Duodenal mucosa (tissue), 2 donors: ENCODE measurements around the gene LUZP1.
"Not testable (repeated sequence)": the region's sequence is repeated elsewhere in the genome, so short reads cannot be mapped to it uniquely, and the experiment has no call there.

Experiments used
- H3K27ac ChIP-seq: one replicate; pipeline ENCODE4 v1.7.0; 2013; ENCODE audit warnings: low read depth, low read length
- H3K27me3 ChIP-seq, 2 donors: one replicate each; pipeline ENCODE4 v1.7.0; 2013; ENCODE audit warnings: low read length in 2 of 2, control low read depth in 1 of 2; ENCODE audit not compliant: insufficient read depth in 2 of 2, control insufficient read depth in 1 of 2
- H3K36me3 ChIP-seq, 2 donors: one replicate each; pipeline ENCODE4 v1.7.0; 2013; ENCODE audit warnings: low read length in 2 of 2, control low read depth in 1 of 2; ENCODE audit not compliant: insufficient read depth in 2 of 2, control insufficient read depth in 1 of 2
- H3K4me1 ChIP-seq, 2 donors: one replicate each; pipeline ENCODE4 v1.7.0; 2013; ENCODE audit warnings: low read length in 2 of 2, control low read depth in 1 of 2; ENCODE audit not compliant: insufficient read depth in 2 of 2, control insufficient read depth in 1 of 2
- H3K4me3 ChIP-seq, 2 donors: one replicate each; pipeline ENCODE4 v1.7.0; 2013; ENCODE audit warnings: low read length in 2 of 2, low read depth in 1 of 2
- H3K9ac ChIP-seq, 2 donors: one replicate each; pipeline ENCODE4 v1.7.0; 2013; ENCODE audit warnings: low read length in 2 of 2, low read depth in 1 of 2
- H3K9me3 ChIP-seq, 2 donors: one replicate each; pipeline ENCODE4 v1.7.0; 2013; ENCODE audit warnings: low read length in 2 of 2, control low read depth in 1 of 2; ENCODE audit not compliant: control insufficient read depth in 1 of 2

Gene LUZP1

DNA sequence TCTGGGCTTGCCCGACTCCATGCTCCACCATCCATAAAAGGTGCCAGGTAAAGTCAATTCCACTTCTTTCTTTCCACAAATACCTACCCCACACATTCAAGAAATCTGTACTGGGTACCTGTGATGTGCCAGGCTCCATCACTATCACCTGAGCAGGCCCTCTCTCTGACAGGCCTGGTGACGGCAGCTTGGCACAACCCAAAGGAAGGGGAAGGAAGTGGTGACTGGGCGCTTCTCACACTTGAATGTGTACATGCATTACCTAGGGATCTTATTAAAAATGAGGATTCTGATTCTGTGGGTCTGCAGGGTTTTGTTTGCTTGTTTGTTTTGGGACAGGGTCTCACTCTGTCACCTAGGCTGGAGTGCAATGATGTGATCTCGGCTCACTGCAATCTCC is 41.1 kb upstream of the LUZP1 start:
- no peak overlapping the region for H3K4me3 ChIP-seq
- no peak overlapping the region for H3K9ac ChIP-seq
- H3K27ac ChIP-seq, result no peak overlapping the region
- no peaks in the 10 kb centered on the region for H3K9me3 ChIP-seq
- no peaks in the 10 kb centered on the region for H3K4me1 ChIP-seq
- no peaks in the 10 kb centered on the region for H3K27me3 ChIP-seq
- H3K36me3 ChIP-seq, result no peaks in the 10 kb centered on the region

GRCh38 chr1:23208527-23208926 is 39.9 kb upstream of the LUZP1 start:
- no peak overlapping the region for H3K9ac ChIP-seq
- no peaks in the 10 kb centered on the region for H3K27me3 ChIP-seq
- H3K4me1 ChIP-seq, result no peaks in the 10 kb centered on the region
- H3K4me3 ChIP-seq, result no peak overlapping the region
- H3K27ac ChIP-seq, result no peak overlapping the region
- H3K36me3 ChIP-seq, result no peaks in the 10 kb centered on the region
- no peaks in the 10 kb centered on the region for H3K9me3 ChIP-seq

GRCh38 chr1:23207733-23208132 is 39.1 kb upstream of the LUZP1 start:
- H3K27me3 ChIP-seq, H3K36me3 ChIP-seq, H3K4me3 ChIP-seq, H3K4me1 ChIP-seq, H3K9me3 ChIP-seq, H3K9ac ChIP-seq, H3K27ac ChIP-seq: not testable (repeated sequence)

- H3K27ac ChIP-seq, result no peak overlapping the region
- no peak overlapping the region for H3K9ac ChIP-seq
- H3K9me3 ChIP-seq, result no peaks in the 10 kb centered on the region
- H3K27me3 ChIP-seq, result no peaks in the 10 kb centered on the region
- no peaks in the 10 kb centered on the region for H3K36me3 ChIP-seq
- no peak overlapping the region for H3K4me3 ChIP-seq
- H3K4me1 ChIP-seq, result no peaks in the 10 kb centered on the region
These were observed 33.6 kb upstream of the LUZP1 start for GRCh38 chr1:23202263-23202749.

- Histone ChIP-seq H3K4me3 (no peak overlapping the region), H3K4me1 (no peaks in the 10 kb centered on the region)
These were observed 32.2 kb upstream of the LUZP1 start for GRCh38 chr1:23200883-23201282.

GRCh38 chr1:23198373-23198772 is 29.7 kb upstream of the LUZP1 start:
- no peak overlapping the region for H3K9ac ChIP-seq
- H3K4me1 ChIP-seq, result no peaks in the 10 kb centered on the region
- no peak overlapping the region for H3K27ac ChIP-seq
- H3K36me3 ChIP-seq, result peaks cover 0 to 3% of the 10 kb centered on the region in 2 donors
- H3K4me3 ChIP-seq, result no peak overlapping the region
- H3K9me3 ChIP-seq, result no peaks in the 10 kb centered on the region
- H3K27me3 ChIP-seq, result no peaks in the 10 kb centered on the region

More at GRCh38 chr1:23200883-23201282, 32.2 kb upstream of the LUZP1 start:
- Histone ChIP-seq H3K27me3 (no peaks in the 10 kb centered on the region), H3K36me3 (no peaks in the 10 kb centered on the region), H3K27ac (no peak overlapping the region), H3K9me3 (no peaks in the 10 kb centered on the region), H3K9ac (no peak overlapping the region)

- no peak overlapping the region for H3K27ac ChIP-seq
- H3K9ac ChIP-seq, result no peak overlapping the region
- H3K36me3 ChIP-seq, result peaks cover 0 to 3% of the 10 kb centered on the region in 2 donors
- H3K27me3 ChIP-seq, result no peaks in the 10 kb centered on the region
- H3K4me1 ChIP-seq, result no peaks in the 10 kb centered on the region
- no peaks in the 10 kb centered on the region for H3K9me3 ChIP-seq
- H3K4me3 ChIP-seq, result no peak overlapping the region
These were observed 28.1 kb upstream of the LUZP1 start for GRCh38 chr1:23196627-23197328.

DNA sequence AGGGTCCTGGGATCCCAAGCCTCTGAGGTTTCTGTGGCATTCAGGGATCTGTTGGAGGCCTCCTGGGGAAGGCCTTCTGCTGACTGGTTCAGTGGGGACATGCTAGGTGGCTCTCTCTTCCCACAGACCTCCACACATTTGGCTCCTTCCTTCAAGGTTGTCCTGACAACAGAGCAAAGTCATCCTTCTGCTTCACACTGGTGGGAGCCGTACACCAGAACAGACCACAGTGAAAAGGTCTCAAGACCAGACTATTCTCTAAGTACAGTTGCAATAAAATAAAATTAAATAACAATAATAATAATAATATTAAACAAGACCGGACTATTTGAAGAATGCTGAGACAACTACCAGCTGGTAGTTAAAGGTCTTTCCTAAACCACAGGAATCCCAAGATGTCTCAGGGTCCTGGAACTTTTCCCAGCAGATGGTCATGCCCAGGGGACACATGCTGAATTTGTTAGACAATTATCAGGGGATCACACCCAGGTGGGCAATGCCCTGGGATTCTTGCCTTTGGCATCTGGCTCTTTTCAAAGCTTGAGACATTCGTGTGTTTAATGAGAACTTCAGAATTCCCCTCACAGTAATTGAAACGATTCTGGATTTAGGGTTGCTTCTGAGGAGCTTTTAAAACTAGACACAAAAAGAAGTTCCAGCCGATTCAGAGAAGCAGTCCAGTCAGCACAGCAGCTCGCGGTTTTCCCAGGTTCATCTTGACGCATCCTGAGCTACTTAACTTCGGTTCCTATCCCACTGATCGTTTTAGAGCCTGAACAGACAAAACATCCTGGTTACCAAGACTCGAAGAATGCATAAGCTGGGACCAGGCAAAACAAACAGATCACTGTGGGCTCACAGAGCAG is 25.7 kb upstream of the LUZP1 start:
- Histone ChIP-seq H3K9ac (no peak overlapping the region), H3K27ac (no peak overlapping the region), H3K36me3 (peaks cover 0 to 3% of the 10 kb centered on the region in 2 donors), H3K4me3 (no peak overlapping the region), H3K27me3 (no peaks in the 10 kb centered on the region), H3K4me1 (no peaks in the 10 kb centered on the region), H3K9me3 (no peaks in the 10 kb centered on the region)

GRCh38 chr1:23193391-23194118 is 24.9 kb upstream of the LUZP1 start:
- H3K4me1 ChIP-seq, result peaks cover under 1 to 3% of the 10 kb centered on the region in 2 donors
- peaks cover 0 to 3% of the 10 kb centered on the region in 2 donors for H3K36me3 ChIP-seq
- H3K27me3 ChIP-seq, result no peaks in the 10 kb centered on the region
- H3K9ac ChIP-seq, result no peak overlapping the region
- H3K4me3 ChIP-seq, result no peak overlapping the region
- H3K27ac ChIP-seq, result no peak overlapping the region
- no peaks in the 10 kb centered on the region for H3K9me3 ChIP-seq

DNA sequence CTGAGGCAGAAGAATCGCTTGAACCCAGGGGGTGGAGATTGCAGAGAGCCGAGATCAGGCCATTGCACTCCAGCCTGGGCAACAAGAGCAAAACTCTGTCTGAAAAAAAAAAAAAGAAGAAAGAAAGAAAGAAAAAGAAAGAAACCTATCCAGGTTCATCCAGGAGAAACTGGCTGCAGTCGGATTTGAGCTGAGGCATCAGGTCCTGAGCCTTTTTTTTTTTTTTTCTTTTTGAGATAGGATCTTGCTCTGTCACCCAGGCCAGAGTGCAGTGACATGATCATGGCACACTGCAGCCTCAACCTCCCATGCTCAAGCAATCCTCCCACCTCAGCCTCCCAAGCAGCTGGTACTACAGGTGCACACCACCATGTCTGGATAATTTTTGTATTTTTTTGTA is 22.5 kb upstream of the LUZP1 start:
- no peaks in the 10 kb centered on the region for H3K9me3 ChIP-seq

More for the DNA sequence above, 22.5 kb upstream of the LUZP1 start:
- Histone ChIP-seq H3K4me1 (peaks cover 14 to 18% of the 10 kb centered on the region in 2 donors), H3K9ac (no peak overlapping the region), H3K36me3 (peaks cover 0 to 3% of the 10 kb centered on the region in 2 donors), H3K27me3 (no peaks in the 10 kb centered on the region), H3K4me3 (no peak overlapping the region), H3K27ac (no peak overlapping the region)
